ENCODE results near the gene KRT83.

The KRT83 gene

GRCh38 chr12:52295663-52296062 lies 25.5 kb downstream of the KRT83 start:
- Histone ChIP-seq H2BK15ac (ENCODE audit: low read length) (no peak overlapping the region), H3K9me3 (replicated peaks in 1 of 2; ENCODE audit: control insufficient read depth in 2 of 2, insufficient read depth in 1 of 2, low read depth in 1 of 2, low read length in 2 of 2) (no peaks in the 10 kb centered on the region), H3K18ac (ENCODE audit: low read length) (no peak overlapping the region), H3K4ac (ENCODE audit: low read length) (no peak overlapping the region), H4K91ac (ENCODE audit: low read depth, low read length, poor library complexity) (no peak overlapping the region), H3K23ac (ENCODE audit: low read depth, low read length, poor library complexity) (no peak overlapping the region), H3K79me1 (ENCODE audit: low read depth, low read length) (no peaks in the 10 kb centered on the region), H2AK5ac (ENCODE audit: low read depth, low read length) (no peak overlapping the region), H3K14ac (ENCODE audit: low read length) (no peak overlapping the region), H2AFZ (ENCODE audit: low read length) (no peak overlapping the region), H2BK5ac (ENCODE audit: low read length) (no peak overlapping the region), H3K36me3 (replicated peaks in 1 of 2; ENCODE audit: control insufficient read depth in 2 of 2, insufficient read depth in 2 of 2, low read length in 2 of 2) (no peaks in the 10 kb centered on the region), H2BK120ac (ENCODE audit: low read depth, low read length) (no peak overlapping the region), H3K27ac (replicated peaks; ENCODE audit: low read length) (no peak overlapping the region), H3K4me3 (ENCODE audit: low read length in 2 of 2) (no peak overlapping the region), H3K27me3 (ENCODE audit: control insufficient read depth in 3 of 3, insufficient read depth in 3 of 3, low read depth in 1 of 3, low read length in 3 of 3) (peaks cover 0 to 4% (median 0%) of the 10 kb centered on the region in 3 experiments), H3K4me2 (ENCODE audit: insufficient read depth, low read length, poor library complexity, severe bottlenecking) (no peak overlapping the region), H3K9ac (ENCODE audit: low read depth, low read length, poor library complexity) (no peak overlapping the region), H2BK12ac (ENCODE audit: low read length) (no peak overlapping the region), H4K8ac (ENCODE audit: low read depth, low read length) (no peak overlapping the region), H3K4me1 (ENCODE audit: control insufficient read depth in 2 of 2, insufficient read depth in 1 of 2, low read depth in 1 of 2, low read length in 2 of 2) (no peaks in the 10 kb centered on the region)
- no peak for DNase-seq (ENCODE audit: low spot score)
- WGBS, 2 donors (ENCODE audit: extremely low coverage in 2 of 2, insufficient read length in 2 of 2, insufficient replicate concordance in 1 of 2): no CpG with 5 or more reads among the region's 1 CpG

DNA sequence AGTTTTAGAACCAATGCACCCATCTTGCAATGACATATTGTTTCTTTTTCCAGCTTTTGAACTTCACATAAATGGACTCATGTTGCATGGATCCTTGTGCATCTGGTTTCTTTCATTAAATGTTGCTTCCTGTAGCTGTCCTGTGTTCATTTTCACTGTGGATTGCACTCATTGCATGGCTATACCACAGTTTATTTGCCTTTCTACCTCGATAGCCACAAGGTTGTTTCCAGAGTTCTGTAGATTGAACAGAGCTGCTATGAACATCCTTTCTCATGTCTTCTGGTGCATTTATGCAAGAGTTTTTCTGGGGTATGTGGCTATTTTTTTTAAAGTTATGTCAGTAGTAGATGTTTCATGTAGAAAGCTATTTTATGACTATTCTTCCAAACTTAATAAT lies 26.4 kb downstream of the KRT83 start:
- no peak overlapping the region for H2BK15ac ChIP-seq (ENCODE audit: low read length)
- H3K27ac ChIP-seq (replicated peaks; ENCODE audit: low read length): no peak overlapping the region
- H2AFZ ChIP-seq (ENCODE audit: low read length): no peak overlapping the region
- H2BK12ac ChIP-seq (ENCODE audit: low read length): no peak overlapping the region
- H4K91ac ChIP-seq (ENCODE audit: low read depth, low read length, poor library complexity): no peak overlapping the region
- no peaks in the 10 kb centered on the region for H3K79me1 ChIP-seq (ENCODE audit: low read depth, low read length)
- H3K4me1 ChIP-seq (ENCODE audit: control insufficient read depth in 2 of 2, insufficient read depth in 1 of 2, low read depth in 1 of 2, low read length in 2 of 2): no peaks in the 10 kb centered on the region
- no peaks in the 10 kb centered on the region for H3K36me3 ChIP-seq (replicated peaks in 1 of 2; ENCODE audit: control insufficient read depth in 2 of 2, insufficient read depth in 2 of 2, low read length in 2 of 2)
- H2BK120ac ChIP-seq (ENCODE audit: low read depth, low read length): no peak overlapping the region
- H3K23ac ChIP-seq (ENCODE audit: low read depth, low read length, poor library complexity): no peak overlapping the region
- no peak overlapping the region for H3K4me3 ChIP-seq (ENCODE audit: low read length in 2 of 2)
- no peak overlapping the region for H4K8ac ChIP-seq (ENCODE audit: low read depth, low read length)
- no peak overlapping the region for H3K9ac ChIP-seq (ENCODE audit: low read depth, low read length, poor library complexity)
- no CpG with 5 or more reads among the region's 1 CpG for WGBS, 2 donors (ENCODE audit: extremely low coverage in 2 of 2, insufficient read length in 2 of 2, insufficient replicate concordance in 1 of 2)
- H3K14ac ChIP-seq (ENCODE audit: low read length): no peak overlapping the region
- no peak overlapping the region for H3K18ac ChIP-seq (ENCODE audit: low read length)
- no peaks in the 10 kb centered on the region for H3K9me3 ChIP-seq (replicated peaks in 1 of 2; ENCODE audit: control insufficient read depth in 2 of 2, insufficient read depth in 1 of 2, low read depth in 1 of 2, low read length in 2 of 2)
- peaks cover 0 to 4% (median 0%) of the 10 kb centered on the region in 3 experiments for H3K27me3 ChIP-seq (ENCODE audit: control insufficient read depth in 3 of 3, insufficient read depth in 3 of 3, low read depth in 1 of 3, low read length in 3 of 3)
- H3K4me2 ChIP-seq (ENCODE audit: insufficient read depth, low read length, poor library complexity, severe bottlenecking): no peak overlapping the region
- DNase-seq (ENCODE audit: low spot score): no peak
- H2BK5ac ChIP-seq (ENCODE audit: low read length): no peak overlapping the region
- H2AK5ac ChIP-seq (ENCODE audit: low read depth, low read length): no peak overlapping the region
- no peak overlapping the region for H3K4ac ChIP-seq (ENCODE audit: low read length)

DNA sequence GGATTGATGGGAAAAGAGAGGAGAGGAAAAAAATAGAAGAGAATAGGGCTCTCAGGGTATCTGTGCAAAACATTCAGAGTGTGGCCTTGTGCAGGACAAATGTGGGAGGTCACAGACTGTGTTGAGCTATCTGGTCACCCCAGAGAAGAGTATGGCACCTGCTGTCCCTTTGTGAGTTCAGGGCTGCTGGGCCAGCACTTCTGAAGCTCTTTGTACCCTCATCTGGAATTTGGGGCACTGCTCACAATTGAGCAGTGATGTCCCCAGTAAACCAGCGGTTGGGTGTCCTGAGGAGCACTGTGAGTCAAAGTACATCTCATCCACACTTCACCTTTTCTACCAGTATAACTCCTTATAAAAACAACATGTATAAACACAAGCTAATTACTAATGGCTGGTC lies 27.3 kb downstream of the KRT83 start:
- no peak overlapping the region for H4K91ac ChIP-seq (ENCODE audit: low read depth, low read length, poor library complexity)
- H2AK5ac ChIP-seq (ENCODE audit: low read depth, low read length): no peak overlapping the region
- H2AFZ ChIP-seq (ENCODE audit: low read length): no peak overlapping the region
- no peak overlapping the region for H2BK5ac ChIP-seq (ENCODE audit: low read length)
- H3K14ac ChIP-seq (ENCODE audit: low read length): no peak overlapping the region
- no peak overlapping the region for H4K8ac ChIP-seq (ENCODE audit: low read depth, low read length)
- no peaks in the 10 kb centered on the region for H3K9me3 ChIP-seq (replicated peaks in 1 of 2; ENCODE audit: control insufficient read depth in 2 of 2, insufficient read depth in 1 of 2, low read depth in 1 of 2, low read length in 2 of 2)
- no peak overlapping the region for H3K18ac ChIP-seq (ENCODE audit: low read length)
- no peaks in the 10 kb centered on the region for H3K4me1 ChIP-seq (ENCODE audit: control insufficient read depth in 2 of 2, insufficient read depth in 1 of 2, low read depth in 1 of 2, low read length in 2 of 2)
- no peaks in the 10 kb centered on the region for H3K36me3 ChIP-seq (replicated peaks in 1 of 2; ENCODE audit: control insufficient read depth in 2 of 2, insufficient read depth in 2 of 2, low read length in 2 of 2)
- no peak overlapping the region for H2BK15ac ChIP-seq (ENCODE audit: low read length)
- H3K27ac ChIP-seq (replicated peaks; ENCODE audit: low read length): no peak overlapping the region
- no peak overlapping the region for H3K9ac ChIP-seq (ENCODE audit: low read depth, low read length, poor library complexity)
- H2BK12ac ChIP-seq (ENCODE audit: low read length): no peak overlapping the region
- DNase-seq (ENCODE audit: low spot score): no peak
- WGBS, 2 donors (ENCODE audit: extremely low coverage in 2 of 2, insufficient read length in 2 of 2, insufficient replicate concordance in 1 of 2): no CpG with 5 or more reads among the region's 1 CpG
- H3K27me3 ChIP-seq (ENCODE audit: control insufficient read depth in 3 of 3, insufficient read depth in 3 of 3, low read depth in 1 of 3, low read length in 3 of 3): peaks cover 0 to 4% (median 0%) of the 10 kb centered on the region in 3 experiments
- H3K4me2 ChIP-seq (ENCODE audit: insufficient read depth, low read length, poor library complexity, severe bottlenecking): no peak overlapping the region
- H2BK120ac ChIP-seq (ENCODE audit: low read depth, low read length): no peak overlapping the region
- H3K4me3 ChIP-seq (ENCODE audit: low read length in 2 of 2): no peak overlapping the region
- H3K4ac ChIP-seq (ENCODE audit: low read length): no peak overlapping the region
- no peaks in the 10 kb centered on the region for H3K79me1 ChIP-seq (ENCODE audit: low read depth, low read length)
- H3K23ac ChIP-seq (ENCODE audit: low read depth, low read length, poor library complexity): no peak overlapping the region

DNA sequence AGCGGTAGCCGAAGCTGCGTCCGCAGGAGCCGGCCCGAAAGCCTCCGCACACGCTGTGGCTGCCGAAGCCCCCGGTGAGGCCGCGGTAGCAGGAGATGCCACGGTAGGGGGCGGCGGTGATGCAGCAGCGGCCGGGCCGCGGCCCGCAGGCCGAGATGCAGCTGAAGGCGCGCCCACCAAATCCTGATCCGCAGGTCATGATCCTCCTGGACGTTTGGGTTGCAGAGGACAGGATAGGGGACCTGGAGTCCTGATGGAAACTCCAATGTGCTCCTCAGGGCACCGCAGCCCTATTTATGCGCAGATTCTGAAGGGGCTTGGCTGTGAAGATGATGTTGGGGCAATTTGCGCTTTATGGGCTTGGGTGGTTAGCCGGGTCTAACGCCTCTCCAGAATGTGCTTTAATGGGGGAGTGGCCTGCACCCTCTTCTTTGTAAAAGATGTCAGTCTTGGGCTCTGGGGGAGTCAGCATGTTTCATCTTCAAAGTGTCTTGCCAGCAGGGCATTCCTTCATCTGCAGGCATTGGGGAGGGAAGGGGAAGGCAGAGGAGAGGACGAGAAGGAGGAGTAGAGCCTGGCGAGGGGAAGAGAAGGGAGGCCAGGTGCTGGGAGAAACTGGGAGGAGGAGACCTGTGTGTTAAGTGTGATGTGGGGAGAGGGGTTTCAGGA lies 29.8 kb downstream of the KRT83 start, which contains the start of gene KRT81:
Gene KRT81, minus strand, starts transcription at position 268 of the 669 bp plus-strand sequence. Its CDS starts 69 bp downstream, at position 199.
- no peak within 1 kb of the TSS for H3K27ac ChIP-seq (replicated peaks; ENCODE audit: low read length)
- no peaks in the 10 kb centered on the region for H3K79me1 ChIP-seq (ENCODE audit: low read depth, low read length)
- H3K36me3 ChIP-seq (replicated peaks in 1 of 2; ENCODE audit: control insufficient read depth in 2 of 2, insufficient read depth in 2 of 2, low read length in 2 of 2): no peaks in the 10 kb centered on the region
- H2BK120ac ChIP-seq (ENCODE audit: low read depth, low read length): no peak within 1 kb of the TSS
- H2BK5ac ChIP-seq (ENCODE audit: low read length): no peak within 1 kb of the TSS
- H3K18ac ChIP-seq (ENCODE audit: low read length): no peak within 1 kb of the TSS
- no peaks in the 10 kb centered on the region for H3K4me1 ChIP-seq (ENCODE audit: control insufficient read depth in 2 of 2, insufficient read depth in 1 of 2, low read depth in 1 of 2, low read length in 2 of 2)
- H3K14ac ChIP-seq (ENCODE audit: low read length): no peak within 1 kb of the TSS
- H2AK5ac ChIP-seq (ENCODE audit: low read depth, low read length): no peak within 1 kb of the TSS
- H4K8ac ChIP-seq (ENCODE audit: low read depth, low read length): no peak within 1 kb of the TSS
- H3K27me3 ChIP-seq (ENCODE audit: control insufficient read depth in 3 of 3, insufficient read depth in 3 of 3, low read depth in 1 of 3, low read length in 3 of 3): peaks cover 0 to 4% (median 0%) of the 10 kb centered on the region in 3 experiments
- no peak within 1 kb of the TSS for H3K4me2 ChIP-seq (ENCODE audit: insufficient read depth, low read length, poor library complexity, severe bottlenecking)
- H3K4ac ChIP-seq (ENCODE audit: low read length): no peak within 1 kb of the TSS
- no peak within 1 kb of the TSS for H4K91ac ChIP-seq (ENCODE audit: low read depth, low read length, poor library complexity)
- no peak within 1 kb of the TSS for H2BK12ac ChIP-seq (ENCODE audit: low read length)
- H3K9ac ChIP-seq (ENCODE audit: low read depth, low read length, poor library complexity): no peak within 1 kb of the TSS
- no peak within 1 kb of the TSS for H3K23ac ChIP-seq (ENCODE audit: low read depth, low read length, poor library complexity)
- DNase-seq (ENCODE audit: low spot score): no peak
- no peaks in the 10 kb centered on the region for H3K9me3 ChIP-seq (replicated peaks in 1 of 2; ENCODE audit: control insufficient read depth in 2 of 2, insufficient read depth in 1 of 2, low read depth in 1 of 2, low read length in 2 of 2)
- WGBS, 2 donors (ENCODE audit: extremely low coverage in 2 of 2, insufficient read length in 2 of 2, insufficient replicate concordance in 1 of 2): no CpG with 5 or more reads among the region's 32 CpGs
- H2AFZ ChIP-seq (ENCODE audit: low read length): no peak within 1 kb of the TSS
- H2BK15ac ChIP-seq (ENCODE audit: low read length): no peak within 1 kb of the TSS
- no peak within 1 kb of the TSS for H3K4me3 ChIP-seq (ENCODE audit: low read length in 2 of 2)
